Measurements from ENCODE around the gene DCAF12. TPM values are rescaled to one million over a fixed set of nuclear protein-coding genes. Genes with fewer than 3 reads are reported as not detected.

Gene DCAF12
- total and polyA plus RNA-seq, 2 of the 8 experiments (the other 6 are each of a cell fraction or from before 2014, with no cell fraction given) = 22.7 to 29.2 TPM

- no peak for TF ChIP-seq GABPA (IDR thresholded peaks at IDR 0.05; ENCODE audit: borderline replicate concordance, insufficient read depth, low read length)
- TF ChIP-seq ATF3 (IDR thresholded peaks at IDR 0.05; ENCODE audit: insufficient read depth, low read depth, low read length) = no peak
These were observed 40.7 kb downstream of the DCAF12 start (continued) for GRCh38 chr9:34085581-34086500.
